GM19238 (cell line): Measurements from ENCODE around the gene SLC2A10.

Experiments used
- DNase-seq: peaks from one replicate; pipeline ENCODE4 v3.0.0; 2011; ENCODE audit warnings: low spot score; ENCODE audit not compliant: insufficient read length

The SLC2A10 gene

GRCh38 chr20:46765506-46766120 is 56.2 kb downstream of the SLC2A10 start:
- DNase-seq, result no peak

- no peak for DNase-seq
Measured at GRCh38 chr20:46767127-46767761, 57.8 kb downstream of the SLC2A10 start.

GRCh38 chr20:46770330-46771194 is 61.1 kb downstream of the SLC2A10 start:
- no peak for DNase-seq

- no peak for DNase-seq
Measured at GRCh38 chr20:46771195-46771588, 61.7 kb downstream of the SLC2A10 start.

GRCh38 chr20:46772901-46773300 is 63.5 kb downstream of the SLC2A10 start:
- DNase-seq, result no peak

- DNase-seq, result no peak
Measured at GRCh38 chr20:46773680-46774079, 64.2 kb downstream of the SLC2A10 start.

GRCh38 chr20:46774236-46774635 is 64.8 kb downstream of the SLC2A10 start:
- no peak for DNase-seq

GRCh38 chr20:46774943-46775560 is 65.6 kb downstream of the SLC2A10 start:
- DNase-seq, result no peak

- no peak for DNase-seq
Measured at GRCh38 chr20:46775806-46776205, 66.4 kb downstream of the SLC2A10 start.

- DNase-seq, result no peak
Measured at GRCh38 chr20:46777331-46777730, 67.9 kb downstream of the SLC2A10 start.

GRCh38 chr20:46779831-46780230 is 70.4 kb downstream of the SLC2A10 start:
- no peak for DNase-seq

- DNase-seq, result no peak
Measured at GRCh38 chr20:46784436-46785127, 75.1 kb downstream of the SLC2A10 start.
